IMR-90 (cell line): ENCODE results near the gene SNRK. TPM values are rescaled to one million over a fixed set of nuclear protein-coding genes. Genes with fewer than 3 reads are reported as not detected.

Source experiments
- ATAC-seq: fragments of 200-7000 bp; cut with Tn5 transposase; 2 replicates; pipeline ENCODE4 v1.9.1; 2020; ENCODE audit warnings: low read depth, mild to moderate bottlenecking, moderate library complexity
- BruUV-seq: library from RNA; stranded (reverse); fragments of 400-500 nt; replicated peaks from 2 replicates; lab custom pipeline; 2021; lab: Mats Ljungman, UMichigan
- CTCF ChIA-PET: fragments of 300-600 bp; formaldehyde crosslinking; extraction: SDS; loops from one replicate; lab custom pipeline; 2021; ENCODE audit warnings: antibody characterized with exemption; lab: Yijun Ruan, JAX
- POLR2A ChIA-PET: fragments of 300-600 bp; sonication (Branson Sonifier 250); formaldehyde crosslinking; loops from one replicate; lab custom pipeline; 2022; ENCODE audit warnings: antibody characterized with exemption; ENCODE audit not compliant: unreplicated experiment; lab: Charles Lee
- DNase-seq: peaks from one replicate; pipeline ENCODE4 v3.0.0; 2013
- H2AFZ ChIP-seq: replicated peaks from 2 replicates; pipeline ENCODE3; 2013; ENCODE audit warnings: low read length, mild to moderate bottlenecking; ENCODE audit not compliant: poor library complexity
- H2AK5ac ChIP-seq: 2 replicates; pipeline ENCODE4 v1.6.1; 2013; ENCODE audit warnings: low read depth, low read length, inconsistent platforms
- H2AK9ac ChIP-seq: replicated peaks from 2 replicates; pipeline ENCODE3; 2013; ENCODE audit warnings: mild to moderate bottlenecking, low read depth, low read length, moderate library complexity; ENCODE audit not compliant: poor library complexity
- H2BK120ac ChIP-seq: 2 replicates; pipeline ENCODE4 v1.6.1; 2013; ENCODE audit warnings: low read depth, low read length, inconsistent platforms
- H2BK15ac ChIP-seq: 3 replicates; pipeline ENCODE4 v1.6.1; 2013; ENCODE audit warnings: low read depth, low read length, inconsistent platforms
- H2BK20ac ChIP-seq: 2 replicates; pipeline ENCODE4 v1.6.1; 2013; ENCODE audit warnings: low read depth, mild to moderate bottlenecking, inconsistent platforms, low read length, moderate library complexity
- H2BK5ac ChIP-seq: 2 replicates; pipeline ENCODE4 v1.6.1; 2013; ENCODE audit warnings: mild to moderate bottlenecking, low read depth, low read length, inconsistent platforms; ENCODE audit not compliant: poor library complexity, severe bottlenecking
- H3K14ac ChIP-seq: replicated peaks from 2 replicates; pipeline ENCODE4 v1.6.1; 2013; ENCODE audit warnings: low read depth, low read length, inconsistent platforms
- H3K18ac ChIP-seq: 2 replicates; pipeline ENCODE4 v1.6.1; 2013; ENCODE audit warnings: low read depth, low read length, control low read depth
- H3K23ac ChIP-seq: 2 replicates; pipeline ENCODE4 v1.6.1; 2013; ENCODE audit warnings: low read depth, low read length, inconsistent platforms
- H3K27ac ChIP-seq: 2 replicates; pipeline ENCODE4 v1.5.1; 2013; ENCODE audit warnings: mild to moderate bottlenecking, control low read depth, low read length; ENCODE audit not compliant: insufficient read depth
- H3K27me3 ChIP-seq: 2 replicates; pipeline ENCODE4 v1.6.1; 2013; ENCODE audit warnings: low read length; ENCODE audit not compliant: control insufficient read depth, insufficient read depth
- H3K36me3 ChIP-seq: 2 replicates; pipeline ENCODE4 v1.6.1; 2013; ENCODE audit warnings: low read length, mixed read lengths; ENCODE audit not compliant: control insufficient read depth, insufficient read depth
- H3K4ac ChIP-seq: 2 replicates; pipeline ENCODE4 v1.6.1; 2013; ENCODE audit warnings: low read depth, low read length, inconsistent platforms
- H3K4me1 ChIP-seq: 2 replicates; pipeline ENCODE4 v1.6.1; 2013; ENCODE audit warnings: low read length, mixed read lengths; ENCODE audit not compliant: control insufficient read depth, insufficient read depth
- H3K4me2 ChIP-seq: 2 replicates; pipeline ENCODE4 v1.6.1; 2013; ENCODE audit warnings: low read depth, mild to moderate bottlenecking, control low read depth, low read length, moderate library complexity
- H3K4me3 ChIP-seq: 2 replicates; pipeline ENCODE4 v1.5.1; 2013; ENCODE audit warnings: low read depth, mild to moderate bottlenecking, control low read depth, low read length, moderate library complexity; ENCODE audit not compliant: insufficient read depth
- H3K56ac ChIP-seq: 2 replicates; pipeline ENCODE4 v1.6.1; 2013; ENCODE audit warnings: low read length, inconsistent platforms; ENCODE audit not compliant: insufficient read depth; ENCODE audit errors: extremely low read depth
- H3K79me1 ChIP-seq, 2 experiments: 2 replicates each; pipeline ENCODE4 v1.6.1; 2013; ENCODE audit warnings: low read length in 2 of 2, inconsistent platforms in 1 of 2, low read depth in 1 of 2
- H3K9ac ChIP-seq: 2 replicates; pipeline ENCODE4 v1.6.1; 2013; ENCODE audit warnings: low read depth, low read length, control low read depth
- H3K9me1 ChIP-seq: 2 replicates; pipeline ENCODE4 v1.6.1; 2013; ENCODE audit warnings: low read length, inconsistent platforms; ENCODE audit not compliant: insufficient read depth
- H3K9me3 ChIP-seq: 2 replicates; pipeline ENCODE4 v1.6.1; 2013; ENCODE audit warnings: low read length; ENCODE audit not compliant: control insufficient read depth, insufficient read depth
- H4K20me1 ChIP-seq: 2 replicates; pipeline ENCODE4 v1.6.1; 2013; ENCODE audit warnings: low read length, inconsistent platforms; ENCODE audit not compliant: insufficient read depth
- H4K5ac ChIP-seq: 2 replicates; pipeline ENCODE4 v1.6.1; 2013; ENCODE audit warnings: mild to moderate bottlenecking, low read depth, low read length, control low read depth
- H4K8ac ChIP-seq, 2 experiments: 2 replicates each; pipeline ENCODE4 v1.6.1; 2013; ENCODE audit warnings: low read depth in 2 of 2, low read length in 2 of 2, control low read depth in 1 of 2, inconsistent platforms in 1 of 2
- H4K91ac ChIP-seq: 2 replicates; pipeline ENCODE4 v1.6.1; 2013; ENCODE audit warnings: low read depth, low read length, inconsistent platforms; ENCODE audit not compliant: insufficient read depth
- BHLHE40 ChIP-seq: fragments of 150-350 bp; IDR thresholded peaks from 2 replicates; pipeline ENCODE4 v1.6.1; 2016; ENCODE audit warnings: mild to moderate bottlenecking, low read depth, low read length
- CEBPB ChIP-seq: IDR thresholded peaks from 2 replicates; pipeline ENCODE4 v1.6.1; 2012; ENCODE audit warnings: low read depth, low read length, improper control_type of control experiment
- CHD1 ChIP-seq: IDR thresholded peaks from 2 replicates; pipeline ENCODE4 v1.6.1; 2012; ENCODE audit warnings: low read depth, low read length, improper control_type of control experiment
- CTCF ChIP-seq: conservative IDR thresholded peaks from 2 replicates; pipeline ENCODE4 v1.5.1; 2012; ENCODE audit warnings: mild to moderate bottlenecking, low read depth, low read length, improper control_type of control experiment
- ELK1 ChIP-seq: fragments of 150-350 bp; IDR thresholded peaks from 2 replicates; pipeline ENCODE4 v1.6.1; 2016; ENCODE audit warnings: low read depth, mild to moderate bottlenecking, low read length, moderate library complexity, borderline replicate concordance
- FOS ChIP-seq: fragments of 150-350 bp; IDR thresholded peaks from 2 replicates; pipeline ENCODE4 v1.6.1; 2016; ENCODE audit warnings: low read depth, low read length
- MAZ ChIP-seq: IDR thresholded peaks from 2 replicates; pipeline ENCODE4 v1.6.1; 2012; ENCODE audit warnings: low read depth, mild to moderate bottlenecking, low read length, improper control_type of control experiment, moderate library complexity, borderline replicate concordance
- POLR2A ChIP-seq: IDR thresholded peaks from 2 replicates; pipeline ENCODE4 v1.6.1; 2012; ENCODE audit warnings: mild to moderate bottlenecking, low read depth, low read length
- RAD21 ChIP-seq: IDR thresholded peaks from 2 replicates; pipeline ENCODE4 v1.6.1; 2012; ENCODE audit warnings: low read length, improper control_type of control experiment
- RFX5 ChIP-seq: IDR thresholded peaks from 2 replicates; pipeline ENCODE4 v1.8.0; 2012; ENCODE audit warnings: low read depth, mild to moderate bottlenecking, low read length, moderate library complexity
- SMC3 ChIP-seq: fragments of 150-350 bp; IDR thresholded peaks from 2 replicates; pipeline ENCODE4 v1.6.1; 2016; ENCODE audit warnings: low read depth, mild to moderate bottlenecking, antibody characterized with exemption, low read length, moderate library complexity
- USF2 ChIP-seq: fragments of 150-350 bp; IDR thresholded peaks from 2 replicates; pipeline ENCODE4 v1.6.1; 2017; ENCODE audit warnings: mild to moderate bottlenecking, antibody characterized with exemption, low read length, low read depth
- WGBS, 2 experiments: methylation state at CpG; one replicate each; pipeline versions ENCODE4 v1.1.5 to v1.1.7; 2013; ENCODE audit warnings: missing lambda C conversion rate in 2 of 2; ENCODE audit not compliant: insufficient read length in 1 of 2; ENCODE audit errors: extremely low coverage in 2 of 2; 5-methylcytosine and 5-hydroxymethylcytosine counted together
- dilution Hi-C: fragments of 300-500 bp; cut with HindIII; formaldehyde crosslinking; loops from one replicate; pipeline ENCODE4 v1.14.3; 2018; ENCODE audit warnings: low sequenced_read_pairs; ENCODE audit not compliant: unreplicated experiment
- in situ Hi-C: fragments of 300-500 bp; cut with MboI; formaldehyde crosslinking; loops from 3 replicates; pipeline ENCODE4 v1.14.3; 2019; ENCODE audit warnings: low sequenced_read_pairs, inconsistent platforms, mixed read lengths
- intact Hi-C: fragments of 100-400 bp; cut with micrococcal nuclease; formaldehyde crosslinking; loops from 2 replicates; pipeline ENCODE4 v1.10.0; 2022
- polyA plus RNA-seq, 3 experiments: library from polyadenylated mRNA; depleted of rRNA; stranded (reverse); fragments of >200 nt; gene quantifications; 2 replicates each; pipeline ENCODE4 v1.2.3, GENCODE V29; 2012; ENCODE audit warnings: low replicate concordance in 1 of 3
- total RNA-seq: library from RNA; depleted of rRNA; stranded (reverse); fragments of >200 nt; gene quantifications from 2 replicates; pipeline ENCODE4 v1.2.3, GENCODE V29; 2012

The SNRK gene
- total and polyA plus RNA-seq, 2 of the 4 experiments (the other 2 are of a cell fraction) = 4.7 to 23.1 TPM

- dilution Hi-C loops (no loop called here), intact Hi-C loops (no loop called here), in situ Hi-C loops (no loop called here)
- Histone ChIP-seq H2AFZ (no peak overlapping the region), H2BK15ac (no peak overlapping the region), H4K20me1 (no peaks in the 10 kb centered on the region), H2BK120ac (no peak overlapping the region), H4K5ac (no peak overlapping the region), H3K4me2 (no peak overlapping the region), H2BK20ac (no peak overlapping the region), H3K4ac (no peak overlapping the region), H3K79me1 (no peaks in the 10 kb centered on the region), H3K23ac (no peak overlapping the region), H4K8ac (no peak overlapping the region), H3K18ac (no peak overlapping the region), H3K36me3 (no peaks in the 10 kb centered on the region), H3K14ac (no peak overlapping the region), H3K9me1 (no peaks in the 10 kb centered on the region), H2AK5ac (no peak overlapping the region), H3K27me3 (peaks cover 38% of the 10 kb centered on the region), H3K9me3 (peaks cover 7% of the 10 kb centered on the region), H4K91ac (no peak overlapping the region), H3K56ac (no peak overlapping the region), H3K9ac (no peak overlapping the region), H3K4me1 (no peaks in the 10 kb centered on the region), H3K27ac (no peak overlapping the region), H3K4me3 (no peak overlapping the region), H2BK5ac (no peak overlapping the region), H2AK9ac (no peak overlapping the region)
- BruUV-seq = no TSS peak
- ATAC-seq (no peak), DNase-seq (no peak)
- ChIA-PET POLR2A (no interaction called here), CTCF (no interaction called here)
- no peak for TF ChIP-seq MAZ
- TF ChIP-seq CEBPB = no peak
- TF ChIP-seq ELK1 = no peak
- no peak for TF ChIP-seq SMC3
- no peak for TF ChIP-seq RAD21
- TF ChIP-seq FOS = no peak
- TF ChIP-seq CTCF = no peak
- no peak for TF ChIP-seq CHD1
- no peak for TF ChIP-seq BHLHE40
- TF ChIP-seq POLR2A = no peak
- no peak for TF ChIP-seq RFX5
- no peak for TF ChIP-seq USF2
- WGBS, 2 experiments = 57% methylated on average over 2 of the region's 2 CpGs; no CpG with 5 or more reads in 1 of the 2 experiments
These were observed 39.4 kb upstream of the SNRK start for GRCh38 chr3:43246976-43247375.
